T-helper 1 cell treated with Interleukin-12 subunit alpha and Interleukin-12 subunit beta and Interleukin-4 antibody, amounts not matched to agents 30 μg/mL and 1 μg/mL, for 36 hours (primary cell): ENCODE measurements around the gene GRIK5.

Source experiments
- H3K27ac Mint-ChIP-seq: one replicate; pipeline ENCODE4 v1.8.0; 2021; ENCODE audit warnings: mild to moderate bottlenecking, mixed read lengths
- H3K27me3 Mint-ChIP-seq: one replicate; pipeline ENCODE4 v1.8.0; 2021; ENCODE audit warnings: low read depth, mixed read lengths
- H3K36me3 Mint-ChIP-seq: one replicate; pipeline ENCODE4 v1.8.0; 2021; ENCODE audit warnings: low read depth, mixed read lengths
- H3K4me1 Mint-ChIP-seq: one replicate; pipeline ENCODE4 v1.8.0; 2021; ENCODE audit warnings: low read depth, mixed read lengths
- H3K4me3 Mint-ChIP-seq: one replicate; pipeline ENCODE4 v1.8.0; 2021; ENCODE audit warnings: mild to moderate bottlenecking, moderate library complexity, mixed read lengths
- H3K9me3 Mint-ChIP-seq: one replicate; pipeline ENCODE4 v1.8.0; 2021; ENCODE audit warnings: mixed read lengths

The GRIK5 gene

GRCh38 chr19:42069619-42070351, at the start of gene GRIK5:
GRIK5 (minus strand) TSS chr19:42070206; CDS start chr19:42065770, 4,436 bp downstream.
- Mint-ChIP-seq H3K36me3 (no peaks in the 10 kb centered on the region), H3K27ac (peak within 1 kb of the TSS; percentile 32), H3K4me3 (no peak within 1 kb of the TSS)

GRCh38 chr19:42117076-42117475, 47.1 kb upstream of the GRIK5 start:
- no peaks in the 10 kb centered on the region for H3K9me3 Mint-ChIP-seq
- no peaks in the 10 kb centered on the region for H3K27me3 Mint-ChIP-seq
- peaks cover 31% of the 10 kb centered on the region for H3K4me1 Mint-ChIP-seq
- H3K4me3 Mint-ChIP-seq: no peak overlapping the region
- no peak overlapping the region for H3K27ac Mint-ChIP-seq
- H3K36me3 Mint-ChIP-seq: peaks cover 25% of the 10 kb centered on the region

More at GRCh38 chr19:42069619-42070351, at the start of gene GRIK5:
- H3K9me3 Mint-ChIP-seq: no peaks in the 10 kb centered on the region
- H3K4me1 Mint-ChIP-seq: peaks cover 7% of the 10 kb centered on the region
- peaks cover 7% of the 10 kb centered on the region for H3K27me3 Mint-ChIP-seq

GRCh38 chr19:42116308-42117075, 46.5 kb upstream of the GRIK5 start:
- peaks cover 26% of the 10 kb centered on the region for H3K36me3 Mint-ChIP-seq
- H3K9me3 Mint-ChIP-seq: no peaks in the 10 kb centered on the region
- H3K4me1 Mint-ChIP-seq: peaks cover 26% of the 10 kb centered on the region
- no peak overlapping the region for H3K4me3 Mint-ChIP-seq
- H3K27me3 Mint-ChIP-seq: no peaks in the 10 kb centered on the region
- no peak overlapping the region for H3K27ac Mint-ChIP-seq

- Mint-ChIP-seq H3K27me3 (no peaks in the 10 kb centered on the region), H3K4me1 (peaks cover 22% of the 10 kb centered on the region), H3K4me3 (no peak overlapping the region), H3K27ac (no peak overlapping the region), H3K9me3 (no peaks in the 10 kb centered on the region), H3K36me3 (peaks cover 31% of the 10 kb centered on the region)
Measured at GRCh38 chr19:42115705-42116104, 45.7 kb upstream of the GRIK5 start.

GRCh38 chr19:42115219-42115618, 45.2 kb upstream of the GRIK5 start:
- H3K27me3 Mint-ChIP-seq: no peaks in the 10 kb centered on the region
- H3K36me3 Mint-ChIP-seq: peaks cover 31% of the 10 kb centered on the region
- no peak overlapping the region for H3K4me3 Mint-ChIP-seq
- no peaks in the 10 kb centered on the region for H3K9me3 Mint-ChIP-seq
- H3K27ac Mint-ChIP-seq: peak overlapping the region; percentile 65
- H3K4me1 Mint-ChIP-seq: peaks cover 20% of the 10 kb centered on the region

- Mint-ChIP-seq H3K27ac (no peak overlapping the region), H3K9me3 (no peaks in the 10 kb centered on the region), H3K4me3 (no peak overlapping the region), H3K4me1 (peaks cover 20% of the 10 kb centered on the region), H3K27me3 (no peaks in the 10 kb centered on the region), H3K36me3 (peaks cover 31% of the 10 kb centered on the region)
Measured at GRCh38 chr19:42114412-42114811, 44.4 kb upstream of the GRIK5 start.

- Mint-ChIP-seq H3K27me3 (no peaks in the 10 kb centered on the region), H3K36me3 (peaks cover 30% of the 10 kb centered on the region), H3K4me1 (peaks cover 19% of the 10 kb centered on the region), H3K4me3 (no peak overlapping the region), H3K9me3 (no peaks in the 10 kb centered on the region), H3K27ac (no peak overlapping the region)
Measured at GRCh38 chr19:42113641-42114348, 43.8 kb upstream of the GRIK5 start.

- peaks cover 24% of the 10 kb centered on the region for H3K4me1 Mint-ChIP-seq
- no peak overlapping the region for H3K4me3 Mint-ChIP-seq
- H3K36me3 Mint-ChIP-seq: peaks cover 25% of the 10 kb centered on the region
- no peaks in the 10 kb centered on the region for H3K9me3 Mint-ChIP-seq
- no peak overlapping the region for H3K27ac Mint-ChIP-seq
- H3K27me3 Mint-ChIP-seq: no peaks in the 10 kb centered on the region
Measured at GRCh38 chr19:42111811-42112210, 41.8 kb upstream of the GRIK5 start.

- H3K27me3 Mint-ChIP-seq: no peaks in the 10 kb centered on the region
- no peaks in the 10 kb centered on the region for H3K9me3 Mint-ChIP-seq
- no peak overlapping the region for H3K4me3 Mint-ChIP-seq
- H3K27ac Mint-ChIP-seq: no peak overlapping the region
- H3K36me3 Mint-ChIP-seq: peaks cover 24% of the 10 kb centered on the region
- H3K4me1 Mint-ChIP-seq: peaks cover 25% of the 10 kb centered on the region
Measured at GRCh38 chr19:42111384-42111783, 41.4 kb upstream of the GRIK5 start.

GRCh38 chr19:42110658-42111057, 40.7 kb upstream of the GRIK5 start:
- Mint-ChIP-seq H3K27ac (peak overlapping the region; percentile 16), H3K27me3 (no peaks in the 10 kb centered on the region), H3K36me3 (peaks cover 20% of the 10 kb centered on the region), H3K9me3 (no peaks in the 10 kb centered on the region), H3K4me1 (peaks cover 26% of the 10 kb centered on the region), H3K4me3 (no peak overlapping the region)

- H3K4me3 Mint-ChIP-seq: no peak overlapping the region
- H3K36me3 Mint-ChIP-seq: peaks cover 19% of the 10 kb centered on the region
- peaks cover 32% of the 10 kb centered on the region for H3K4me1 Mint-ChIP-seq
- no peaks in the 10 kb centered on the region for H3K27me3 Mint-ChIP-seq
- H3K9me3 Mint-ChIP-seq: no peaks in the 10 kb centered on the region
- H3K27ac Mint-ChIP-seq: no peak overlapping the region
Measured at GRCh38 chr19:42109896-42110295, 39.9 kb upstream of the GRIK5 start.

- H3K4me1 Mint-ChIP-seq: peaks cover 31% of the 10 kb centered on the region
- peaks cover 22% of the 10 kb centered on the region for H3K36me3 Mint-ChIP-seq
- H3K27ac Mint-ChIP-seq: no peak overlapping the region
- H3K27me3 Mint-ChIP-seq: no peaks in the 10 kb centered on the region
- no peaks in the 10 kb centered on the region for H3K9me3 Mint-ChIP-seq
- H3K4me3 Mint-ChIP-seq: no peak overlapping the region
Measured at GRCh38 chr19:42108527-42109389, 38.8 kb upstream of the GRIK5 start.

GRCh38 chr19:42105368-42105767, 35.4 kb upstream of the GRIK5 start:
- Mint-ChIP-seq H3K27ac (no peak overlapping the region), H3K36me3 (peaks cover 14% of the 10 kb centered on the region)

GRCh38 chr19:42102877-42103276, 32.9 kb upstream of the GRIK5 start:
- Mint-ChIP-seq H3K27me3 (no peaks in the 10 kb centered on the region), H3K4me1 (peaks cover 18% of the 10 kb centered on the region), H3K36me3 (peaks cover 17% of the 10 kb centered on the region), H3K9me3 (no peaks in the 10 kb centered on the region), H3K4me3 (no peak overlapping the region), H3K27ac (no peak overlapping the region)

More at GRCh38 chr19:42105368-42105767, 35.4 kb upstream of the GRIK5 start:
- no peak overlapping the region for H3K4me3 Mint-ChIP-seq
- H3K4me1 Mint-ChIP-seq: peaks cover 24% of the 10 kb centered on the region
- H3K9me3 Mint-ChIP-seq: no peaks in the 10 kb centered on the region
- H3K27me3 Mint-ChIP-seq: no peaks in the 10 kb centered on the region
